H1 (cell line): Measurements from ENCODE around the gene CFDP1. TPM values are rescaled to one million over a fixed set of nuclear protein-coding genes. Genes with fewer than 3 reads are reported as not detected.

ENCODE experiments used
- CTCF ChIA-PET: fragments of 300-600 bp; sonication (Branson Sonifier 250); formaldehyde crosslinking; loops from one replicate; lab custom pipeline; 2021; ENCODE audit not compliant: partially characterized antibody; lab: Charles Lee
- POLR2A ChIA-PET: fragments of 300-600 bp; sonication (Branson Sonifier 250); formaldehyde crosslinking; loops from one replicate; lab custom pipeline; 2021; ENCODE audit warnings: inconsistent platforms; ENCODE audit not compliant: partially characterized antibody; lab: Charles Lee
- DNase-seq, 2 experiments: peaks; one replicate each; pipeline versions ENCODE4 v3.0.0 to v3.0.0-alpha.2; 2010 to 2022; ENCODE audit warnings: low spot score in 2 of 2, low read depth in 1 of 2, mixed read lengths in 1 of 2
- FAIRE-seq: peaks from 2 replicates; lab custom pipeline; 2011; peaks lifted over from hg19 to GRCh38; lab: Jason Lieb, UNC
- H2AFZ ChIP-seq: 2 replicates; pipeline ENCODE4 v1.8.1; 2012; ENCODE audit warnings: low read length, inconsistent platforms
- H2AK5ac ChIP-seq: 2 replicates; pipeline ENCODE4 v1.6.1; 2013; ENCODE audit warnings: low read depth, low read length
- H2BK120ac ChIP-seq: replicated peaks from 2 replicates; pipeline ENCODE3; 2013; ENCODE audit warnings: low read depth, low read length, inconsistent platforms
- H2BK12ac ChIP-seq: 2 replicates; pipeline ENCODE4 v1.6.1; 2013; ENCODE audit warnings: low read depth, low read length
- H2BK15ac ChIP-seq: 2 replicates; pipeline ENCODE4 v1.6.1; 2013; ENCODE audit warnings: low read length
- H2BK20ac ChIP-seq: 2 replicates; pipeline ENCODE4 v1.6.1; 2013; ENCODE audit warnings: low read length
- H2BK5ac ChIP-seq: 2 replicates; pipeline ENCODE4 v1.6.1; 2013; ENCODE audit warnings: low read depth, low read length
- H3K14ac ChIP-seq: 2 replicates; pipeline ENCODE4 v1.6.1; 2013; ENCODE audit warnings: inconsistent platforms; ENCODE audit not compliant: insufficient read length
- H3K18ac ChIP-seq: 2 replicates; pipeline ENCODE4 v1.6.1; 2013; ENCODE audit warnings: low read length; ENCODE audit errors: extremely low read depth
- H3K23ac ChIP-seq: 2 replicates; pipeline ENCODE4 v1.6.1; 2013; ENCODE audit warnings: inconsistent platforms; ENCODE audit not compliant: insufficient read length
- H3K23me2 ChIP-seq: 2 replicates; pipeline ENCODE4 v1.6.1; 2013; ENCODE audit warnings: low read depth, low read length
- H3K27ac ChIP-seq: 2 replicates; pipeline ENCODE4 v1.6.1; 2011; ENCODE audit warnings: low read depth, low read length, inconsistent platforms
- H3K27me3 ChIP-seq, 4 experiments: replicated peaks in 1 of 4; 1 replicate in 1 of 4; 2 replicates in 3 of 4; pipeline versions ENCODE4 v1.6.1 to v1.8.1; 2011 to 2013; ENCODE audit warnings: low read length in 3 of 4, mild to moderate bottlenecking in 3 of 4, inconsistent platforms in 2 of 4, mixed read lengths in 2 of 4, moderate library complexity in 1 of 4; ENCODE audit not compliant: control insufficient read depth in 3 of 4, insufficient read depth in 3 of 4; ENCODE audit errors: extremely low read depth in 1 of 4
- H3K36me3 ChIP-seq, 4 experiments: 2 replicates each; pipeline versions ENCODE4 v1.6.1 to v1.8.1; 2011 to 2013; ENCODE audit warnings: mild to moderate bottlenecking in 4 of 4, low read length in 3 of 4, moderate library complexity in 2 of 4, control low read depth in 1 of 4, inconsistent platforms in 1 of 4; ENCODE audit not compliant: insufficient read depth in 4 of 4, control insufficient read depth in 2 of 4
- H3K4ac ChIP-seq: replicated peaks from 2 replicates; pipeline ENCODE3; 2013; ENCODE audit warnings: low read length, low read depth, mixed read lengths, inconsistent platforms; ENCODE audit not compliant: insufficient read length
- H3K4me1 ChIP-seq, 4 experiments: replicated peaks in 1 of 4; 1 replicate in 1 of 4; 2 replicates in 3 of 4; pipeline versions ENCODE4 v1.6.1 to v1.8.1; 2011 to 2013; ENCODE audit warnings: low read length in 3 of 4, inconsistent platforms in 2 of 4, mixed read lengths in 1 of 4; ENCODE audit not compliant: insufficient read depth in 4 of 4, control insufficient read depth in 3 of 4
- H3K4me2 ChIP-seq, 2 experiments: 2 replicates each; pipeline versions ENCODE4 v1.6.1 to v1.8.1; 2011 to 2013; ENCODE audit warnings: low read depth in 2 of 2, low read length in 2 of 2, control low read depth in 1 of 2, inconsistent platforms in 1 of 2, mild to moderate bottlenecking in 1 of 2; ENCODE audit not compliant: insufficient read depth in 1 of 2
- H3K4me3 ChIP-seq, 4 experiments: fragments of 200-600, 300-600 bp in 1 of 4; sonication (generic), shearing (Covaris generic), sonication (Bioruptor Twin) in 1 of 4; 2 replicates each; pipeline versions ENCODE4 v1.5.1 to v1.8.1; 2011 to 2016; ENCODE audit warnings: low read length in 4 of 4, low read depth in 3 of 4, control low read depth in 2 of 4, inconsistent platforms in 2 of 4, mild to moderate bottlenecking in 2 of 4, mixed read lengths in 1 of 4, moderate library complexity in 1 of 4; ENCODE audit not compliant: insufficient read depth in 2 of 4; ENCODE audit errors: extremely low read depth in 1 of 4
- H3K56ac ChIP-seq: replicated peaks from 2 replicates; pipeline ENCODE3; 2013; ENCODE audit warnings: low read depth, mild to moderate bottlenecking, mixed read lengths, low read length, inconsistent platforms; ENCODE audit not compliant: insufficient read length
- H3K79me1 ChIP-seq: 2 replicates; pipeline ENCODE4 v1.6.1; 2013; ENCODE audit warnings: low read depth, low read length, control low read depth
- H3K79me2 ChIP-seq, 2 experiments: 2 replicates each; pipeline versions ENCODE4 v1.6.1 to v1.8.1; 2012 to 2013; ENCODE audit warnings: low read length in 2 of 2, mild to moderate bottlenecking in 2 of 2, inconsistent platforms in 1 of 2; ENCODE audit not compliant: insufficient read depth in 2 of 2, control insufficient read depth in 1 of 2
- H3K9ac ChIP-seq, 4 experiments: replicated peaks in 1 of 4; 1 replicate in 1 of 4; 2 replicates in 3 of 4; pipeline versions ENCODE4 v1.6.1 to v1.8.1; 2011 to 2013; ENCODE audit warnings: low read depth in 3 of 4, low read length in 3 of 4, control low read depth in 2 of 4, mild to moderate bottlenecking in 2 of 4, moderate library complexity in 2 of 4, inconsistent platforms in 1 of 4; ENCODE audit errors: extremely low read depth in 1 of 4
- H3K9me3 ChIP-seq, 2 experiments: 2 replicates each; pipeline versions ENCODE4 v1.6.1 to v1.8.1; 2012 to 2013; ENCODE audit warnings: mild to moderate bottlenecking in 2 of 2, moderate library complexity in 2 of 2, control low read depth in 1 of 2, inconsistent platforms in 1 of 2, low read depth in 1 of 2, low read length in 1 of 2, mixed read lengths in 1 of 2; ENCODE audit not compliant: insufficient read depth in 2 of 2
- H4K20me1 ChIP-seq, 2 experiments: replicated peaks in 1 of 2; 2 replicates each; pipeline versions ENCODE3 to v1.8.1; 2011 to 2013; ENCODE audit warnings: inconsistent platforms in 2 of 2, low read length in 2 of 2, mild to moderate bottlenecking in 1 of 2; ENCODE audit not compliant: insufficient read depth in 2 of 2, control insufficient read depth in 1 of 2
- H4K5ac ChIP-seq: 2 replicates; pipeline ENCODE4 v1.6.1; 2013; ENCODE audit warnings: low read length, low read depth, mixed read lengths, inconsistent platforms; ENCODE audit not compliant: insufficient read length
- H4K8ac ChIP-seq: 2 replicates; pipeline ENCODE4 v1.8.0; 2013; ENCODE audit warnings: mild to moderate bottlenecking, moderate library complexity, low read length, inconsistent platforms; ENCODE audit not compliant: insufficient read depth; ENCODE audit errors: extremely low read depth
- H4K91ac ChIP-seq: replicated peaks from 2 replicates; pipeline ENCODE3; 2013; ENCODE audit warnings: low read length, mixed read lengths, inconsistent platforms; ENCODE audit not compliant: insufficient read length
- CBX8 ChIP-seq: fragments of 300-800, 300-1000 bp; sonication (generic); IDR thresholded peaks from 2 replicates; pipeline ENCODE4 v1.7.1; 2016; ENCODE audit warnings: low read depth, low read length, borderline replicate concordance
- CEBPB ChIP-seq: IDR thresholded peaks from 2 replicates; pipeline ENCODE4 v1.6.1; 2012; ENCODE audit warnings: low read depth, low read length
- NANOG ChIP-seq: IDR thresholded peaks from 2 replicates; pipeline ENCODE4 v1.6.1; 2011; ENCODE audit warnings: low read length, low read depth, mild to moderate bottlenecking, inconsistent platforms; ENCODE audit not compliant: insufficient read depth, poor library complexity, severe bottlenecking
- SIN3A ChIP-seq, 2 experiments: IDR thresholded peaks in 1 of 2; conservative IDR thresholded peaks in 1 of 2; 2 replicates each; pipeline ENCODE4 v1.6.1; 2011 to 2012; ENCODE audit warnings: low read length in 2 of 2, improper control_type of control experiment in 1 of 2, low read depth in 1 of 2, mild to moderate bottlenecking in 1 of 2
- SIRT6 ChIP-seq: IDR thresholded peaks from one replicate; pipeline ENCODE4 v1.7.1; 2012; ENCODE audit warnings: low read length, inconsistent platforms
- SP2 ChIP-seq: IDR thresholded peaks from 2 replicates; pipeline ENCODE4 v1.6.1; 2012; ENCODE audit warnings: mild to moderate bottlenecking, low read length, inconsistent platforms
- SRF ChIP-seq: IDR thresholded peaks from 2 replicates; pipeline ENCODE4 v1.6.1; 2011; ENCODE audit warnings: mild to moderate bottlenecking, low read depth, low read length, moderate library complexity
- SUZ12 ChIP-seq: fragments of 200-600 bp; sonication (generic); IDR thresholded peaks from 2 replicates; pipeline ENCODE4 v1.6.1; 2012; ENCODE audit warnings: mild to moderate bottlenecking, inconsistent platforms, low read length, moderate library complexity, mixed read lengths
- TAF1 ChIP-seq: IDR thresholded peaks from 2 replicates; pipeline ENCODE4 v1.6.1; 2011; ENCODE audit warnings: mild to moderate bottlenecking, low read depth, low read length
- WGBS, 2 experiments: shearing (Covaris generic) in 1 of 2; methylation state at CpG; one replicate each; pipeline versions ENCODE4 v1.1.6 to v1.1.7; 2013 to 2015; ENCODE audit warnings: low lambda C conversion rate in 2 of 2, mixed read lengths in 2 of 2, inconsistent platforms in 1 of 2, low coverage in 1 of 2, missing lambda C conversion rate in 1 of 2; ENCODE audit not compliant: insufficient replicate concordance in 2 of 2, insufficient coverage in 1 of 2, insufficient read length in 1 of 2; ENCODE audit errors: extremely low coverage in 1 of 2, missing lambda C conversion rate in 1 of 2; 5-methylcytosine and 5-hydroxymethylcytosine counted together
- polyA plus RNA-seq, 7 experiments: library from polyadenylated mRNA; depleted of rRNA in 3 of 7; stranded (reverse) in 5 of 7; unstranded in 2 of 7; fragments of >200 nt in 5 of 7; fragments of 200-250 nt in 2 of 7; gene quantifications; 1 replicate in 5 of 7; 2 replicates in 1 of 7; 4 replicates in 1 of 7; pipeline versions ENCODE4 v1.2.1 to v1.2.3, GENCODE V29; 2011 to 2013; ENCODE audit warnings: missing spikeins in 2 of 7, mixed read lengths in 2 of 7
- total RNA-seq: library from RNA; stranded (reverse); fragmentation: NEBNext Ultra II Directional; extraction: Animal tissue kit (Norgen Biotek cat#: 25700); gene quantifications from 2 replicates; pipeline ENCODE4 v1.2.1, GENCODE V29; 2021
- TF ChIP-seq, protein P1 (sequence below): IDR thresholded peaks from 2 replicates; pipeline ENCODE4 v1.6.1; 2012; ENCODE audit warnings: low read length, inconsistent platforms

The CFDP1 gene
- total and polyA plus RNA-seq, 2 of the 8 experiments (the other 6 are each of a cell fraction or from before 2014, with no cell fraction given): 25.5 to 77.3 TPM

DNA sequence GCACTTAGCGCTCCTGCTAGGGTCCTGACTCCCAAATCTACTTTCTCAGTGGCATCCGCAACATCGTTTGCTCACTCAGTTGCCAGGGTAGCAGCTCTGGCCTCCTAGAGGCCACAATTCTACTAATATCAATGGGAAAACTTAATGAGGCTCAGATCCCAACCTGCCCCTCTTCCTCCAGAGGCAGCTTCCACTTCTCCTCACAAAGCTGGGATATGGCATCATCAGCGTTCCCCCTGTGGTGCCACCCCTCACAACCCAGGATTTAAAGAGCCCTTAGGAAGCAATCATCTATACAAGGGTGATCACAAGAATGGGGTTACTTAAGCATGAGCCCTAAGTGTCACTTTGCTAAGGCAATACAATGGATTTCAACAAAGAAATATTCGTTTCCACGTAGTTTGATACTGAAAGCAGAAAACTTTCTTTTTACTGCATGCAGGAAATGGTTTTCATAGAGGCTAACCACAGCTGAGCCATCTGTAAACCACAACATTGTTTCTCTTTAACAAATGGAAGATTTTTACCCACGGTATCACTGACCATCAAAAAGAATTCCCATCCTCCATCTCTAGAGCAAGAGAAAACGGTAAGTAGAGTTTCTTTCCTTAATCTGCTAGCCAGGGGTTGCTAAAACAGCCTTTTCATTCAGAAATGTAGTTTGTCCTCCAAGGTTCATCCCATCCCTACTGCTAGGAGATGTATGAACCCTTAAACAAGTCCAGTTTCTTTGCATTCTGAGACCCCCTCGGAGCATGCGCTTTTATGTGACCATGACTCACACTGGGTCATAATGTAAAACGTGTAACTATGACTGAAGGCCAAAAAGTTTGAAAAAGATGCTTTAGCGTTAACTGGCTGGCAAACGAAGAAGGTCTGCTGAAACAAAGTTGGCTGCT, 113.5 kb downstream of the CFDP1 start:
- ChIA-PET CTCF (interaction anchor here (0.8 to 3.1 kb wide), 5 partner anchors 13 to 122 kb away, joined by 3 to 14 read pairs (median 6); no protein-coding TSS in a partner anchor), POLR2A (no interaction called here)
- Histone ChIP-seq H3K23ac (no peak overlapping the region), H3K9ac (no peak overlapping the region; a peak in 1 of 7 replicates), H2BK20ac (no peak overlapping the region), H3K4me3 (no peak overlapping the region), H3K27ac (no peak overlapping the region), H3K79me2 (no peaks in the 10 kb centered on the region; a peak in 1 of 4 replicates), H4K8ac (no peak overlapping the region), H2BK15ac (no peak overlapping the region), H3K79me1 (no peaks in the 10 kb centered on the region), H3K14ac (no peak overlapping the region), H3K56ac (no peak overlapping the region), H2AK5ac (no peak overlapping the region), H4K5ac (no peak overlapping the region), H2AFZ (no peak overlapping the region), H3K27me3 (no peaks in the 10 kb centered on the region), H3K4me1 (peaks cover 0 to 2% (median 0%) of the 10 kb centered on the region in 4 experiments; a peak in 1 of 7 replicates), H2BK120ac (no peak overlapping the region), H4K20me1 (peaks cover 0 to 2% of the 10 kb centered on the region in 2 experiments), H2BK12ac (no peak overlapping the region), H3K4ac (no peak overlapping the region), H3K18ac (no peak overlapping the region), H3K23me2 (no peaks in the 10 kb centered on the region), H3K36me3 (no peaks in the 10 kb centered on the region; a peak in 1 of 8 replicates), H3K9me3 (no peaks in the 10 kb centered on the region), H4K91ac (no peak overlapping the region), H2BK5ac (no peak overlapping the region), H3K4me2 (no peak overlapping the region)
- no peak for DNase-seq
- FAIRE-seq: no peak
- WGBS, 2 experiments: 94% methylated on average over 13 of the region's 13 CpGs; no CpG with 5 or more reads in 1 of the 2 experiments
- TF ChIP-seq CBX8 (no peak), SIRT6 (no peak), SRF (no peak), TAF1 (no peak), NANOG (no peak), SIN3A (conservative IDR thresholded peaks at IDR 0.05 in 1 of 2, IDR thresholded peaks at IDR 0.05 in 1 of 2; ENCODE audit: low read depth in 1 of 2, low read length in 2 of 2) (no peak), CEBPB (no peak), SP2 (no peak), SUZ12 (no peak)
- TF ChIP-seq, protein P1, sequence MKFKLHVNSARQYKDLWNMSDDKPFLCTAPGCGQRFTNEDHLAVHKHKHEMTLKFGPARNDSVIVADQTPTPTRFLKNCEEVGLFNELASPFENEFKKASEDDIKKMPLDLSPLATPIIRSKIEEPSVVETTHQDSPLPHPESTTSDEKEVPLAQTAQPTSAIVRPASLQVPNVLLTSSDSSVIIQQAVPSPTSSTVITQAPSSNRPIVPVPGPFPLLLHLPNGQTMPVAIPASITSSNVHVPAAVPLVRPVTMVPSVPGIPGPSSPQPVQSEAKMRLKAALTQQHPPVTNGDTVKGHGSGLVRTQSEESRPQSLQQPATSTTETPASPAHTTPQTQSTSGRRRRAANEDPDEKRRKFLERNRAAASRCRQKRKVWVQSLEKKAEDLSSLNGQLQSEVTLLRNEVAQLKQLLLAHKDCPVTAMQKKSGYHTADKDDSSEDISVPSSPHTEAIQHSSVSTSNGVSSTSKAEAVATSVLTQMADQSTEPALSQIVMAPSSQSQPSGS: no peak
